Activated CD8-positive, alpha-beta memory T cell treated with anti-CD3 and anti-CD28 coated beads, Interleukin-2, amount 10 ng/mL, durations not matched to agents 7 days and 5 days (primary cell): ENCODE measurements around the gene KRTAP22-1. TPM values are rescaled to one million over a fixed set of nuclear protein-coding genes. Genes with fewer than 3 reads are reported as not detected.

Experiments
- ATAC-seq: fragments of 150-1000 bp; cut with Tn5 transposase; one replicate; pipeline ENCODE4 v1.10.0; 2021; ENCODE audit warnings: moderate library complexity
- CTCF ChIA-PET: fragments of 350-600 bp; sonication (Branson Sonifier 250); formaldehyde crosslinking; loops from one replicate; lab custom pipeline; 2021; ENCODE audit warnings: antibody characterized with exemption; lab: Charles Lee
- DNase-seq: peaks from one replicate; pipeline ENCODE4 v3.0.0-alpha.2; 2020
- H3K27ac Mint-ChIP-seq: one replicate; pipeline ENCODE4 v1.8.0; 2021; ENCODE audit warnings: mild to moderate bottlenecking, mixed read lengths
- H3K27me3 Mint-ChIP-seq: one replicate; pipeline ENCODE4 v1.8.0; 2021; ENCODE audit warnings: mixed read lengths
- H3K36me3 Mint-ChIP-seq: one replicate; pipeline ENCODE4 v1.8.0; 2021; ENCODE audit warnings: mild to moderate bottlenecking, mixed read lengths
- H3K4me1 Mint-ChIP-seq: one replicate; pipeline ENCODE4 v1.8.0; 2021; ENCODE audit warnings: mixed read lengths
- H3K4me3 Mint-ChIP-seq: one replicate; pipeline ENCODE4 v1.8.0; 2021; ENCODE audit warnings: mild to moderate bottlenecking, moderate library complexity, mixed read lengths
- H3K9me3 Mint-ChIP-seq: one replicate; pipeline ENCODE4 v1.8.0; 2022; ENCODE audit warnings: low read depth, mixed read lengths
- total RNA-seq, 2 experiments: library from RNA; stranded (reverse); gene quantifications; one replicate each; pipeline ENCODE4 v1.2.3, GENCODE V29; 2021

Gene KRTAP22-1
- total RNA-seq, 2 experiments from 2014 or later, result not detected

- no peak within 1 kb of the TSS for H3K27ac Mint-ChIP-seq
- no peak within 1 kb of the TSS for H3K4me3 Mint-ChIP-seq
- H3K4me1 Mint-ChIP-seq, result no peaks in the 10 kb centered on the region
- CTCF ChIA-PET, result no interaction called here
- ATAC-seq, result no peak
- H3K36me3 Mint-ChIP-seq, result no peaks in the 10 kb centered on the region
- no peaks in the 10 kb centered on the region for H3K27me3 Mint-ChIP-seq
- peaks cover 2% of the 10 kb centered on the region for H3K9me3 Mint-ChIP-seq
- DNase-seq, result no peak
These were observed 41.7 kb downstream of the KRTAP22-1 start, which contains the start of gene KRTAP20-3 for GRCh38 chr21:30642564-30642963. Gene KRTAP20-3 (plus strand): TSS chr21:30642864.

- no peaks in the 10 kb centered on the region for H3K4me1 Mint-ChIP-seq
- H3K27me3 Mint-ChIP-seq, result no peaks in the 10 kb centered on the region
- peaks cover 1% of the 10 kb centered on the region for H3K9me3 Mint-ChIP-seq
- no peaks in the 10 kb centered on the region for H3K36me3 Mint-ChIP-seq
- no peak for ATAC-seq
- no peak overlapping the region for H3K4me3 Mint-ChIP-seq
- no peak for DNase-seq
- CTCF ChIA-PET, result no interaction called here
- H3K27ac Mint-ChIP-seq, result no peak overlapping the region
These were observed 46.1 kb downstream of the KRTAP22-1 start for GRCh38 chr21:30646904-30647414.

Other genes with a start within 250 kb of the KRTAP22-1 start
- not detected for gene KRTAP13-2, start 228.8 kb upstream of the KRTAP22-1 start, total RNA-seq
- gene KRTAP13-1, start 205.1 kb upstream of the KRTAP22-1 start, total RNA-seq, result not detected
- not detected for gene KRTAP13-3, start 175.2 kb upstream of the KRTAP22-1 start, total RNA-seq
- not detected for gene KRTAP13-4, start 170.9 kb upstream of the KRTAP22-1 start, total RNA-seq
- gene KRTAP15-1, start 160.8 kb upstream of the KRTAP22-1 start, total RNA-seq, result not detected
- not detected for gene KRTAP19-1, start 120.7 kb upstream of the KRTAP22-1 start, total RNA-seq
- not detected for gene KRTAP19-2, start 113.7 kb upstream of the KRTAP22-1 start, total RNA-seq
- gene KRTAP19-3, start 109.1 kb upstream of the KRTAP22-1 start, total RNA-seq, result not detected
- gene KRTAP19-4, start 103.9 kb upstream of the KRTAP22-1 start, total RNA-seq, result not detected
- gene KRTAP19-5, start 98.9 kb upstream of the KRTAP22-1 start, total RNA-seq, result not detected
- gene KRTAP19-6, start 59.2 kb upstream of the KRTAP22-1 start, total RNA-seq, result not detected
- gene KRTAP19-7, start 39.8 kb upstream of the KRTAP22-1 start, total RNA-seq, result not detected
- gene KRTAP22-2, start 10.7 kb upstream of the KRTAP22-1 start, total RNA-seq, result not detected
- gene KRTAP6-3, start 8.6 kb upstream of the KRTAP22-1 start, total RNA-seq, result not detected
- not detected for gene KRTAP6-2, start 2.2 kb upstream of the KRTAP22-1 start, total RNA-seq
- not detected for gene KRTAP6-1, start 12.8 kb downstream of the KRTAP22-1 start, total RNA-seq
- gene KRTAP20-1, start 15.3 kb downstream of the KRTAP22-1 start, total RNA-seq, result not detected
- gene KRTAP20-4, start 19.5 kb downstream of the KRTAP22-1 start, total RNA-seq, result not detected
- not detected for gene KRTAP20-2, start 34.1 kb downstream of the KRTAP22-1 start, total RNA-seq
- gene KRTAP20-3, start 41.8 kb downstream of the KRTAP22-1 start, total RNA-seq, result not detected
- not detected for gene KRTAP21-3, start 117.7 kb downstream of the KRTAP22-1 start, total RNA-seq
- not detected for gene KRTAP21-2, start 146.2 kb downstream of the KRTAP22-1 start, total RNA-seq
- not detected for gene KRTAP21-1, start 154.3 kb downstream of the KRTAP22-1 start, total RNA-seq
- not detected for gene KRTAP8-1, start 212.2 kb downstream of the KRTAP22-1 start, total RNA-seq
- not detected for gene KRTAP7-1, start 228.7 kb downstream of the KRTAP22-1 start, total RNA-seq